LNCAP (cell line): ENCODE measurements around the gene SLC16A11.

Experiments
- CTCF ChIP-seq: fragments of 450-650 bp; IDR thresholded peaks from 2 replicates; pipeline ENCODE4 v1.5.1; 2017; ENCODE audit warnings: mild to moderate bottlenecking

SLC16A11 gene

GRCh38 chr17:7078711-7079110 lies 34.8 kb upstream of the SLC16A11 start:
- no peak for TF ChIP-seq CTCF

GRCh38 chr17:7077911-7078546 lies 34.1 kb upstream of the SLC16A11 start:
- TF ChIP-seq CTCF, result no peak

GRCh38 chr17:7074931-7075330 lies 31.0 kb upstream of the SLC16A11 start:
- no peak for TF ChIP-seq CTCF

- no peak for TF ChIP-seq CTCF
These were observed 28.5 kb upstream of the SLC16A11 start for GRCh38 chr17:7072406-7072805.

- no peak for TF ChIP-seq CTCF
These were observed 26.8 kb upstream of the SLC16A11 start for GRCh38 chr17:7070712-7071111.

- no peak for TF ChIP-seq CTCF
These were observed 24.4 kb upstream of the SLC16A11 start for GRCh38 chr17:7068268-7068667.

GRCh38 chr17:7067198-7067597 lies 23.3 kb upstream of the SLC16A11 start:
- TF ChIP-seq CTCF, result no peak

- TF ChIP-seq CTCF, result no peak
These were observed 20.4 kb upstream of the SLC16A11 start for GRCh38 chr17:7064261-7064660.
